ENCODE measurements around the gene DCAF6. TPM values are rescaled to one million over a fixed set of nuclear protein-coding genes. Genes with fewer than 3 reads are reported as not detected.

DCAF6 gene
- total RNA-seq, 1 experiment from 2014 or later, result 34.7 TPM

DNA sequence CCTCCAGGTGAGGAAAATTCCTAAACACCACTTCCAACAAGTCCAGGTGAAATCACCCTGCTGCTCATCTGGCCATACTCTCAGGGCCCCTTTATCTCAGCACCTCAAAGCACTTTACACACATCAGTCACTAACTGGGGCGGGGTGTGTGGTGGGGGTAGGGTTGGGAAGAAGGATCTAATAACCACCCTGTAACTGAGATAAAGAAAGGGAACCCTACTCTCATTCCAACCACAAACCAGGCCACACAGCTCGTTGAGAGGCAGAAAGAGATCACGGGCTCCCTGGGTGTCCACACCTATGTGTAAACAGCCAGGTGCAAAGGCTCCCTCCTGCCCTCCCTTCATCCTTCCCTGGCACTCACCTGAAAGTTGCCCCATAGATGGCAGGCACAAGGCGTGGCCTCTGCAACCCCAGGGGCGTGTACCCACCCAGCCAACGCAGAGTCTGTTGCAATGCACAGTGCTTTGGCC lies 179.9 kb downstream of the DCAF6 start:
- H3K36me3 ChIP-seq, result 0 out of 2 replicates have a peak, but pooled peaks cover 5% of the 10 kb centered on the region
- no peak overlapping the region for H3K4me3 ChIP-seq
- H3K27me3 ChIP-seq, result no peaks in the 10 kb centered on the region
- DNase-seq, result no peak
- H3K27ac ChIP-seq, result no peak overlapping the region
- peaks cover 10% of the 10 kb centered on the region for H3K4me1 ChIP-seq
- H3K9me3 ChIP-seq (replicated peaks), result no peaks in the 10 kb centered on the region; the same call in 1 of the 2 replicates

DNA sequence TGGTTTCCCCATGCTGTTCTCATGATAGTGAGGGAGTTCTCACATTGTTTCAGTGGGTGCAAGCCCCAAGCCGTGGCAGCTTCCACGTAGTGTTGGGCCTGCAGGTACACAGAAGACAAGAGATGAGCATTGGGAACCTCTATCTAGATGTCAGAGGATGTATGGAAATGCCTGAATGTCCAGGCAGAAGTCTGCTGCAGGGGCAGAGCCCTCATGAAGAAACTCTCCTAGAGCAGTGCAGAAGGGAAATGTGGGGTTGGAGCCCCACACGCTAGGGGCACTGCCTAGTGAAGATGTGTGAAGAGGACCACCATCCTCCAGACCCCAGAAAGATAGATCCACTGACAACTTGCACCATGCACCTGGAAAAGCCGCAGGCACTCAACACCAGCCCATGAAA lies 183.3 kb downstream of the DCAF6 start:
- no peaks in the 10 kb centered on the region for H3K27me3 ChIP-seq
- peaks cover 2% of the 10 kb centered on the region; the same call in 1 of the 2 replicates for H3K4me1 ChIP-seq
- no peak overlapping the region for H3K4me3 ChIP-seq
- DNase-seq, result no peak
- no peaks in the 10 kb centered on the region; the same call in 1 of the 2 replicates for H3K9me3 ChIP-seq (replicated peaks)
- 0 out of 2 replicates have a peak, but pooled peaks cover 5% of the 10 kb centered on the region for H3K36me3 ChIP-seq
- no peak overlapping the region for H3K27ac ChIP-seq

DNA sequence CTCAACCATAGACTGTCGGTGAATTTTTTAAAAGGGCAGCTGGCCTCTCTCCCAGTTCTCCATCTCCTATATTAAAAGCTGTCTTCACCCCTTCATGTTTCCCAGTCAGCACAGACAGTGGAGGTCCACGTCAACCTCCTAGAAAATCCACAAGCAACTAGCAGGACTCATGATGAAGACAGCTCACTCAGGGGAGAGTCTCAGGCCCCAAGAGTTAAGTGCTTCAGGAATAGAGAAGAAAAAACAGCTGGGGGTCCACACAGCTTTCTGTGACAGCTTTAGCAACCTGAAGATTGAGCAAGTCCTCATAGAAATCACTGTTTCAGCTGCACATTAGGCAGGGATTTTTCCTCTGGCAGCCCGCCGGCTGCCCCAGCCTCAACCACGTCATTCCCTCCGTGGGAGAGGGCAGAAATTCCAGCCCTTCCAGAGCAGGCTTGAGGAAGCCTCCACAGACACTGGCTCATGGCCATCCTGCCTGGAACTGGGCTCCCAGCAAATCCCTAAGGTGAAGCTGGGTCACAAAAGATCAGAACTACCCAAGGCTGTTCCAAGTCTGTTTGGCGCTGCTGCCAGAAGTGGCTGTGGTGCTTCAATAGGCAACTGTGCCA lies 185.0 kb downstream of the DCAF6 start:
- H3K4me3 ChIP-seq, result no peak overlapping the region
- no peaks in the 10 kb centered on the region; the same call in 1 of the 2 replicates for H3K9me3 ChIP-seq (replicated peaks)
- no peak overlapping the region for H3K27ac ChIP-seq
- no peak for DNase-seq
- H3K27me3 ChIP-seq, result no peaks in the 10 kb centered on the region
- no peaks in the 10 kb centered on the region for H3K4me1 ChIP-seq
- 0 out of 2 replicates have a peak, but pooled peaks cover 5% of the 10 kb centered on the region for H3K36me3 ChIP-seq

DNA sequence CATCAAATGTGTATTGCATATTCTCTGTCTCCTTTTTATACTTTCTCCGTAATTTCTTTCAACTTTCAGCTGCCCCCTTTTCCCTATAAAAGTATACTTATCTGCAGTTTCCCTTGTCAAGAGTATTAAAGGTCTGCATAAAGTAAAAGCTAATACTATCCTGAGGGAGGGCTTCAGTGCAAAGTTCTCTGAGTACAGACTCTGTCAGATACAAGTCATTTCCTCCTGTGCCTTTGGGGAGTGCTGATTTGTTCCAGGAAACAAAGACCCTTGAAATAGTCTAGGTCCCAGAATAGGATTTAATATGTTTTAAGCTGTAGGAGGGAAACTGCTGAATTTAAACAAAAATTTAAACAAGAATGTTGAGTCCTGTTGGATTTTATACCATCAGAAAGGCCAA lies 188.6 kb downstream of the DCAF6 start:
- DNase-seq, result no peak
- H3K4me3 ChIP-seq, result no peak overlapping the region
- H3K27ac ChIP-seq, result no peak overlapping the region
- H3K36me3 ChIP-seq, result no peaks in the 10 kb centered on the region
- no peaks in the 10 kb centered on the region for H3K27me3 ChIP-seq
- H3K4me1 ChIP-seq, result no peaks in the 10 kb centered on the region
- no peaks in the 10 kb centered on the region for H3K9me3 ChIP-seq (replicated peaks)

Other genes starting within 250 kb of the DCAF6 start
- 57.9 and 63.0 TPM in 2 replicates for gene MPZL1, start 214.7 kb upstream of the DCAF6 start, total RNA-seq (2014; rRNA removed; shearing (Covaris generic))
- gene ADCY10, start 22.5 kb upstream of the DCAF6 start, total RNA-seq (2014; rRNA removed; shearing (Covaris generic)), result 0.13 and 0.38 TPM in 2 replicates
- 41.2 and 45.5 TPM in 2 replicates for gene MPC2, start 389 bp downstream of the DCAF6 start, total RNA-seq (2014; rRNA removed; shearing (Covaris generic))
- 15.4 and 19.3 TPM in 2 replicates for gene GPR161, start 200.2 kb downstream of the DCAF6 start, total RNA-seq (2014; rRNA removed; shearing (Covaris generic))
- 36.9 and 41.5 TPM in 2 replicates for gene TIPRL, start 242.3 kb downstream of the DCAF6 start, total RNA-seq (2014; rRNA removed; shearing (Covaris generic))